ENCODE results near the gene CHIT1. TPM values are rescaled to one million over a fixed set of nuclear protein-coding genes. Genes with fewer than 3 reads are reported as not detected.
A peak's percentile ranks its signal among the peaks of the same experiment; 100 is the strongest.

The CHIT1 gene
- total and polyA plus RNA-seq, 2 of the 8 experiments (the other 6 are each of a cell fraction or from before 2014, with no cell fraction given): not detected

GRCh38 chr1:203186091-203186445, 43.4 kb downstream of the CHIT1 start:
- Histone ChIP-seq H4K91ac (replicated peaks; ENCODE audit: insufficient read length, low read length) (peak overlapping the region; percentile 40), H3K27me3 (replicated peaks in 1 of 4; ENCODE audit: control insufficient read depth in 3 of 4, extremely low read depth in 1 of 4, insufficient read depth in 3 of 4, low read length in 3 of 4) (no peaks in the 10 kb centered on the region), H3K4ac (replicated peaks; ENCODE audit: insufficient read length, low read depth, low read length) (no peak overlapping the region), H2BK15ac (ENCODE audit: low read length) (no peak overlapping the region; the same call in 1 of the 2 replicates), H3K56ac (replicated peaks; ENCODE audit: insufficient read length, low read depth, low read length) (no peak overlapping the region), H2BK20ac (ENCODE audit: low read length) (0 out of 2 replicates have a peak overlapping the region, but pooled peaks have one; percentile 66), H2AFZ (ENCODE audit: low read length) (no peak overlapping the region), H3K4me3 (ENCODE audit: extremely low read depth in 1 of 4, insufficient read depth in 2 of 4, low read depth in 3 of 4, low read length in 4 of 4) (no peak overlapping the region), H4K20me1 (replicated peaks in 1 of 2; ENCODE audit: control insufficient read depth in 1 of 2, insufficient read depth in 2 of 2, low read length in 2 of 2) (no peaks in the 10 kb centered on the region), H2BK120ac (replicated peaks; ENCODE audit: low read depth, low read length) (no peak overlapping the region), H3K79me1 (ENCODE audit: low read depth, low read length) (no peaks in the 10 kb centered on the region), H2BK12ac (ENCODE audit: low read depth, low read length) (peak overlapping the region; percentile 22; the same call in 1 of the 2 replicates), H2AK5ac (ENCODE audit: low read depth, low read length) (no peak overlapping the region), H3K23ac (ENCODE audit: insufficient read length) (no peak overlapping the region), H3K9ac (replicated peaks in 1 of 4; ENCODE audit: extremely low read depth in 1 of 4, low read depth in 3 of 4, low read length in 3 of 4) (no peak overlapping the region), H3K27ac (ENCODE audit: low read depth, low read length) (no peak overlapping the region), H4K5ac (ENCODE audit: insufficient read length, low read depth, low read length) (no peak overlapping the region), H2BK5ac (ENCODE audit: low read depth, low read length) (no peak overlapping the region), H3K36me3 (ENCODE audit: control insufficient read depth in 2 of 4, insufficient read depth in 4 of 4, low read length in 3 of 4) (no peaks in the 10 kb centered on the region), H4K8ac (ENCODE audit: extremely low read depth, insufficient read depth, low read length) (peak overlapping the region; percentile 74; the same call in 1 of the 2 replicates), H3K4me1 (replicated peaks in 1 of 4; ENCODE audit: control insufficient read depth in 3 of 4, insufficient read depth in 4 of 4, low read length in 3 of 4) (peaks cover 6 to 17% (median 11%) of the 10 kb centered on the region in 4 experiments), H3K18ac (ENCODE audit: extremely low read depth, low read length) (no peak overlapping the region; the same call in 1 of the 2 replicates), H3K23me2 (ENCODE audit: low read depth, low read length) (no peaks in the 10 kb centered on the region), H3K4me2 (ENCODE audit: insufficient read depth in 1 of 2, low read depth in 2 of 2, low read length in 2 of 2) (no peak overlapping the region; a peak in 1 of 4 replicates), H3K79me2 (ENCODE audit: control insufficient read depth in 1 of 2, insufficient read depth in 2 of 2, low read length in 2 of 2) (no peaks in the 10 kb centered on the region), H3K9me3 (ENCODE audit: insufficient read depth in 2 of 2, low read depth in 1 of 2, low read length in 1 of 2) (no peaks in the 10 kb centered on the region), H3K14ac (ENCODE audit: insufficient read length) (no peak overlapping the region)
- FAIRE-seq: no peak
- POLR2A ChIA-PET (ENCODE audit: partially characterized antibody): no interaction called here
- WGBS, 2 experiments (ENCODE audit: extremely low coverage in 1 of 2, insufficient coverage in 1 of 2, insufficient read length in 1 of 2, insufficient replicate concordance in 2 of 2, low coverage in 1 of 2, low lambda C conversion rate in 2 of 2, missing lambda C conversion rate in 1 of 2): 81% methylated on average over 4 of the region's 5 CpGs; no CpG with 5 or more reads in 1 of the 2 experiments
- no peak for DNase-seq (ENCODE audit: low read depth in 1 of 2, low spot score in 2 of 2)
- CTCF ChIA-PET (ENCODE audit: partially characterized antibody): interaction anchor here (0.7 to 6.1 kb wide), 12 partner anchors 9 to 146 kb away, joined by 3 to 64 read pairs (median 4); partner anchors contain the start of genes ADORA1 and MYBPH
- TF ChIP-seq TAF1 (IDR thresholded peaks at IDR 0.05; ENCODE audit: low read depth, low read length) (no peak), KDM4A (IDR thresholded peaks at IDR 0.05; ENCODE audit: low read depth, low read length, severe bottlenecking) (no peak), BRCA1 (IDR thresholded peaks at IDR 0.05; ENCODE audit: low read depth, low read length) (no peak), HDAC2 (IDR thresholded peaks at IDR 0.05; ENCODE audit: borderline replicate concordance in 1 of 2, low read depth in 2 of 2, low read length in 2 of 2) (no peak), SIN3A (conservative IDR thresholded peaks at IDR 0.05 in 1 of 2, IDR thresholded peaks at IDR 0.05 in 1 of 2; ENCODE audit: low read depth in 1 of 2, low read length in 2 of 2) (no peak), GABPA (IDR thresholded peaks at IDR 0.05; ENCODE audit: borderline replicate concordance, insufficient read depth, low read length) (no peak), KDM5A (IDR thresholded peaks at IDR 0.05; ENCODE audit: low read length) (no peak), SP4 (IDR thresholded peaks at IDR 0.05; ENCODE audit: low read length) (no peak), NANOG (IDR thresholded peaks at IDR 0.05; ENCODE audit: insufficient read depth, low read depth, low read length, poor library complexity, severe bottlenecking) (no peak), POU5F1 (IDR thresholded peaks at IDR 0.05; ENCODE audit: low read depth, low read length) (no peak), NRF1 (IDR thresholded peaks at IDR 0.05; ENCODE audit: low read depth, low read length) (no peak), EP300 (IDR thresholded peaks at IDR 0.05; ENCODE audit: borderline replicate concordance in 1 of 2, low read depth in 2 of 2, low read length in 2 of 2) (no peak)

Data from H1 (cell line).